NCI-H1417 treated with DMSO at 0.1 percent for 48 hours (cell line): ENCODE measurements around the gene TGM4.

ENCODE experiments used
- DNase-seq: peaks from one replicate; lab custom pipeline; 2025; lab: John Stamatoyannopoulos, UW

The TGM4 gene

GRCh38 chr3:44954962-44955361 is 80.6 kb downstream of the TGM4 start:
- no peak for DNase-seq

- DNase-seq: no peak
These were observed 81.5 kb downstream of the TGM4 start for GRCh38 chr3:44955917-44956316.

GRCh38 chr3:44957986-44958385 is 83.6 kb downstream of the TGM4 start:
- DNase-seq: no peak

GRCh38 chr3:44958386-44958785 is 84.0 kb downstream of the TGM4 start:
- no peak for DNase-seq

- no peak for DNase-seq
These were observed 86.1 kb downstream of the TGM4 start for GRCh38 chr3:44960387-44961026.

- DNase-seq: no peak
These were observed 87.5 kb downstream of the TGM4 start for GRCh38 chr3:44961888-44962287.

GRCh38 chr3:44962621-44963393 is 88.4 kb downstream of the TGM4 start:
- peak; percentile 7 for DNase-seq

- DNase-seq: no peak
These were observed 89.3 kb downstream of the TGM4 start for GRCh38 chr3:44963571-44964325.
